NB4 (cell line): ENCODE data around the gene TTC32.

Source experiments
- DNase-seq: peaks from one replicate; pipeline ENCODE4 v3.0.0; 2010; ENCODE audit warnings: low read depth
- H3K4me3 ChIP-seq: one replicate; pipeline ENCODE4 v1.5.1; 2011; ENCODE audit warnings: mild to moderate bottlenecking, low read depth, low read length, moderate library complexity
- MYC ChIP-seq: IDR thresholded peaks from 2 replicates; pipeline ENCODE4 v1.6.1; 2011; ENCODE audit warnings: low read depth, low read length
- POLR2A ChIP-seq: IDR thresholded peaks from 2 replicates; pipeline ENCODE4 v1.6.1; 2011; ENCODE audit warnings: mild to moderate bottlenecking; ENCODE audit not compliant: insufficient read length; ENCODE audit errors: extremely low read depth
- TF ChIP-seq, protein P1 (sequence below): IDR thresholded peaks from one replicate; pipeline ENCODE4 v1.5.1; 2012; ENCODE audit warnings: low read depth, low read length
- TF ChIP-seq, protein P2 (sequence below): IDR thresholded peaks from 2 replicates; pipeline ENCODE4 v1.6.1; 2011; ENCODE audit warnings: low read depth, low read length

Gene TTC32

GRCh38 chr2:19899985-19900930 is 1.5 kb downstream of the TTC32 start:
- TF ChIP-seq, protein P1, sequence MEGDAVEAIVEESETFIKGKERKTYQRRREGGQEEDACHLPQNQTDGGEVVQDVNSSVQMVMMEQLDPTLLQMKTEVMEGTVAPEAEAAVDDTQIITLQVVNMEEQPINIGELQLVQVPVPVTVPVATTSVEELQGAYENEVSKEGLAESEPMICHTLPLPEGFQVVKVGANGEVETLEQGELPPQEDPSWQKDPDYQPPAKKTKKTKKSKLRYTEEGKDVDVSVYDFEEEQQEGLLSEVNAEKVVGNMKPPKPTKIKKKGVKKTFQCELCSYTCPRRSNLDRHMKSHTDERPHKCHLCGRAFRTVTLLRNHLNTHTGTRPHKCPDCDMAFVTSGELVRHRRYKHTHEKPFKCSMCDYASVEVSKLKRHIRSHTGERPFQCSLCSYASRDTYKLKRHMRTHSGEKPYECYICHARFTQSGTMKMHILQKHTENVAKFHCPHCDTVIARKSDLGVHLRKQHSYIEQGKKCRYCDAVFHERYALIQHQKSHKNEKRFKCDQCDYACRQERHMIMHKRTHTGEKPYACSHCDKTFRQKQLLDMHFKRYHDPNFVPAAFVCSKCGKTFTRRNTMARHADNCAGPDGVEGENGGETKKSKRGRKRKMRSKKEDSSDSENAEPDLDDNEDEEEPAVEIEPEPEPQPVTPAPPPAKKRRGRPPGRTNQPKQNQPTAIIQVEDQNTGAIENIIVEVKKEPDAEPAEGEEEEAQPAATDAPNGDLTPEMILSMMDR: no peak
- TF ChIP-seq, protein P2, sequence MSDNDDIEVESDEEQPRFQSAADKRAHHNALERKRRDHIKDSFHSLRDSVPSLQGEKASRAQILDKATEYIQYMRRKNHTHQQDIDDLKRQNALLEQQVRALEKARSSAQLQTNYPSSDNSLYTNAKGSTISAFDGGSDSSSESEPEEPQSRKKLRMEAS: no peak
- TF ChIP-seq MYC (no peak), POLR2A (no peak)
- H3K4me3 ChIP-seq: peak overlapping the region; percentile 79
- DNase-seq: no peak

DNA sequence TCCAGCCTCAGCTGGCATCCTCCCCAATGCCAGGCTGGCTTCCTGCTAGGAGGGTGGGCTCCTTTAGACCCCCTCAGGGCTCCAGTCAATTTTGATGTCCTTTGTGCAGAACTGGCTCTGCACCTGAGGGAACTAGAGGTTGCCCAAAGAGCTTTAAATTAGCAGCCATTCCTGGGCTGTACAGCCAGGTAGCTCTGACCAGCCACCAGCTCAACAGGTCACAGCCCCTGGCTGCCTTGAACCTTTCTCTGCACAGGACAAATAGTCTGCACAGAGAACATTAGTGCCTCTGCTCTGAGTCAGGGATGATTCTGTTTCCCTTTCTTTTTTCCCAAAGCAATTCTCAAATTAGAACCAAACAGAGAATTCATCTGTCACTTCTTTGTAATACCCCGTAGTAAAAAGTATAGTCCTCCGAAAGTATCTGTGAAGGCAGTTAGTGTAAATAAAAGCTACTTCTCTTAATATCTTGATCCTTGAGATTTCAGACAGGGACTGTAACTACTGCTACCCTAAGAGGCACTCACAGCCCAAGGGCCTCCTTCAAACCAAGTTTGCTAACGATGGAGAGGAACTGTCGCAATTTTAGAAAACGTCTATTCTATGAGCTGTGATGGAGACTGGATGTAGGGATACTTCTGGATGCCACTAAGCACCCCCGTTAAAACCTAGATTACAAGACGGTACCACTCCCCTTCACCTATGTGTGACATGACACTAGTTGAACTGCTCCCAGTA is 3.0 kb downstream of the TTC32 start:
- DNase-seq: peak; percentile 34
- peak overlapping the region; percentile 5 for H3K4me3 ChIP-seq
- TF ChIP-seq MYC: no peak
- TF ChIP-seq, protein P1: no peak
- TF ChIP-seq, protein P2: no peak
- no peak for TF ChIP-seq POLR2A

- no peak for DNase-seq
- TF ChIP-seq MYC: no peak
- TF ChIP-seq, protein P2: no peak
- TF ChIP-seq POLR2A: no peak
- TF ChIP-seq, protein P1: no peak
- H3K4me3 ChIP-seq: peak overlapping the region; percentile 1
These were observed 4.0 kb downstream of the TTC32 start for GRCh38 chr2:19897623-19898245.

DNA sequence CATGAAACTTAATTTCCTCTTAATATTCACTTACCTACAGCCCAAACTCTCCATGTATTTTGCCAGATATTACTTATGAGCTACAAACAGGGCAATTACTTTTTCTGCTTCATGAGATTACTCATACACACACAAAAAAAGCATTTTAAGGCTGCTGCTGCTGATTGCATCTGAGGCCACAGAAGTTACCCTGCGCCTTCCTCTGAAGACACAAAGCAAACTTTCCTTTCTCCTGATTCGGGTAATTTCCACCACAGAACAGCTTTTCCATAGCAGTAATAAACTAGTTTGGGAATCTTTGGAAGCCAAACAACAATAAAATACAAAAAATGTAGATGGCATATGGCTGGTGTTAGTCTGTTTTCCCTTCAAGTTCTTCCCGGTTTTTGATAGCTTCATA is 6.2 kb downstream of the TTC32 start:
- H3K4me3 ChIP-seq: no peak overlapping the region
- no peak for DNase-seq
- TF ChIP-seq, protein P2: no peak
- no peak for TF ChIP-seq MYC
- TF ChIP-seq, protein P1: no peak
- no peak for TF ChIP-seq POLR2A

GRCh38 chr2:19894134-19894792 is 7.5 kb downstream of the TTC32 start:
- TF ChIP-seq POLR2A (no peak), MYC (no peak)
- TF ChIP-seq, protein P1: no peak
- TF ChIP-seq, protein P2: no peak
- no peak for DNase-seq
- no peak overlapping the region for H3K4me3 ChIP-seq
